K562 (cell line): ENCODE measurements around the gene PLAAT1. TPM values are rescaled to one million over a fixed set of nuclear protein-coding genes. Genes with fewer than 3 reads are reported as not detected.

Source experiments
- ATAC-seq: fragments of 200-7000 bp; cut with Tn5 transposase; 3 replicates; pipeline ENCODE4 v1.9.1; 2020; ENCODE audit warnings: moderate library complexity
- BruUV-seq: library from RNA; stranded (reverse); fragments of 400-500 nt; replicated peaks from 2 replicates; lab custom pipeline; 2021; lab: Mats Ljungman, UMichigan
- CTCF ChIA-PET: fragments of 300-600 bp; formaldehyde crosslinking; extraction: SDS; loops from one replicate; lab custom pipeline; 2021; ENCODE audit warnings: low intra/inter-chr PET ratio; lab: Yijun Ruan, JAX
- POLR2A ChIA-PET: fragments of 300-600, 350-650 bp; sonication (Branson Sonifier 250); formaldehyde crosslinking; extraction: SDS; loops from one replicate; lab custom pipeline; 2021; ENCODE audit warnings: antibody characterized with exemption, inconsistent platforms; lab: Yijun Ruan, JAX
- DNase-seq, 4 experiments: peaks; one replicate each; pipeline versions ENCODE4 v3.0.0 to v3.0.0-alpha.2; 2011 to 2018; ENCODE audit warnings: low spot score in 3 of 4, mixed read lengths in 3 of 4; ENCODE audit errors: extremely low read depth in 1 of 4
- FAIRE-seq: peaks from 2 replicates; lab custom pipeline; 2011; peaks lifted over from hg19 to GRCh38; lab: Jason Lieb, UNC
- H2AFZ ChIP-seq: 2 replicates; pipeline ENCODE4 v1.6.0; 2011; ENCODE audit warnings: low read depth, low read length, control low read depth, inconsistent platforms
- H3K27ac ChIP-seq: fragments of 200-600 bp; 3 replicates; pipeline ENCODE4 v1.8.0; 2011; ENCODE audit warnings: low read depth, mild to moderate bottlenecking, control low read depth, inconsistent platforms, low read length, moderate library complexity, mixed read lengths; ENCODE audit errors: extremely low read depth
- H3K27me3 ChIP-seq, 2 experiments: fragments of 300-600 bp in 1 of 2; 2 replicates in 1 of 2; 3 replicates in 1 of 2; pipeline versions ENCODE4 v1.6.0 to v1.8.0; 2011; ENCODE audit warnings: inconsistent platforms in 2 of 2, low read length in 2 of 2, mild to moderate bottlenecking in 1 of 2, mixed read lengths in 1 of 2, moderate library complexity in 1 of 2; ENCODE audit not compliant: control insufficient read depth in 2 of 2, insufficient read depth in 2 of 2
- H3K36me3 ChIP-seq: fragments of 300-600 bp; 3 replicates; pipeline ENCODE4 v1.8.0; 2011; ENCODE audit warnings: mild to moderate bottlenecking, low read length, inconsistent platforms; ENCODE audit not compliant: control insufficient read depth, insufficient read depth
- H3K4me1 ChIP-seq, 2 experiments: fragments of 200-600 bp in 1 of 2; replicated peaks in 1 of 2; 2 replicates in 1 of 2; 3 replicates in 1 of 2; pipeline versions ENCODE4 v1.5.1 to v1.8.0; 2011; ENCODE audit warnings: inconsistent platforms in 2 of 2, low read length in 2 of 2, mild to moderate bottlenecking in 1 of 2, mixed read lengths in 1 of 2, moderate library complexity in 1 of 2; ENCODE audit not compliant: control insufficient read depth in 2 of 2, insufficient read depth in 2 of 2
- H3K4me2 ChIP-seq: 2 replicates; pipeline ENCODE4 v1.6.1; 2011; ENCODE audit warnings: low read length, control low read depth, inconsistent platforms, mixed read lengths; ENCODE audit not compliant: insufficient read depth
- H3K4me3 ChIP-seq: fragments of 200-600 bp; sonication (generic), shearing (Covaris generic); 2 replicates; pipeline ENCODE4 v1.5.1; 2016; ENCODE audit warnings: control low read depth, inconsistent platforms
- H3K79me2 ChIP-seq: fragments of 200-600 bp; 3 replicates; pipeline ENCODE4 v1.8.0; 2011; ENCODE audit warnings: low read length, inconsistent platforms; ENCODE audit not compliant: control insufficient read depth, insufficient read depth
- H3K9ac ChIP-seq, 2 experiments: 2 replicates each; pipeline versions ENCODE4 v1.6.0 to v1.6.1; 2011; ENCODE audit warnings: low read depth in 2 of 2, low read length in 2 of 2, control low read depth in 1 of 2, inconsistent platforms in 1 of 2, mild to moderate bottlenecking in 1 of 2, mixed read lengths in 1 of 2; ENCODE audit not compliant: insufficient read depth in 1 of 2
- H3K9me1 ChIP-seq: one replicate; pipeline ENCODE4 v1.6.0; 2011; ENCODE audit warnings: inconsistent platforms, mild to moderate bottlenecking, low read length, moderate library complexity; ENCODE audit not compliant: control insufficient read depth, insufficient read depth
- H3K9me3 ChIP-seq: replicated peaks from 2 replicates; pipeline ENCODE4 v1.5.1; 2011; ENCODE audit warnings: low read depth, low read length, inconsistent platforms; ENCODE audit not compliant: control insufficient read depth, insufficient read depth
- H4K20me1 ChIP-seq: replicated peaks from 2 replicates; pipeline ENCODE4 v1.6.1; 2011; ENCODE audit warnings: low read length, inconsistent platforms, mixed read lengths; ENCODE audit not compliant: control insufficient read depth, insufficient read depth
- ASH1L ChIP-seq: fragments of 450-650 bp; IDR thresholded peaks from 2 replicates; pipeline ENCODE4 v1.6.1; 2018; ENCODE audit warnings: borderline replicate concordance, mild to moderate bottlenecking, low read depth; ENCODE audit not compliant: partially characterized antibody
- CBX2 ChIP-seq: fragments of 200-600 bp; sonication (generic); IDR thresholded peaks from one replicate; pipeline ENCODE4 v1.6.1; 2012; ENCODE audit warnings: mild to moderate bottlenecking, low read length, inconsistent platforms; ENCODE audit not compliant: insufficient read depth, poor library complexity, severe bottlenecking
- NR2C2 ChIP-seq, 2 experiments: fragments of 200-800 bp in 1 of 2; sonication (Bioruptor generic) in 1 of 2; sonication (generic) in 1 of 2; formaldehyde crosslinking in 1 of 2; IDR thresholded peaks; 2 replicates each; pipeline versions ENCODE4 v1.6.1 to v1.8.0; 2016 to 2022; ENCODE audit warnings: mild to moderate bottlenecking in 1 of 2, missing compliant biosample characterization in 1 of 2, missing genetic modification characterization in 1 of 2, missing genetic modification reagents in 1 of 2
- RBM25 ChIP-seq: fragments of 200-400 bp; formaldehyde crosslinking; IDR thresholded peaks from 2 replicates; pipeline ENCODE4 v1.6.1; 2018; ENCODE audit warnings: low read length, low read depth, moderate library complexity; ENCODE audit not compliant: severe bottlenecking
- RNF2 ChIP-seq: sonication (generic); IDR thresholded peaks from 2 replicates; pipeline ENCODE4 v1.6.1; 2016
- SIN3A ChIP-seq, 2 experiments: fragments of 150-350 bp in 1 of 2; IDR thresholded peaks; 2 replicates each; pipeline ENCODE4 v1.6.1; 2011 to 2016; ENCODE audit warnings: borderline replicate concordance in 2 of 2, low read depth in 2 of 2, low read length in 2 of 2, mild to moderate bottlenecking in 2 of 2, moderate library complexity in 2 of 2; ENCODE audit not compliant: control insufficient read depth in 1 of 2
- SMARCC2 ChIP-seq: fragments of 450-650 bp; IDR thresholded peaks from 2 replicates; pipeline ENCODE4 v1.6.1; 2017; ENCODE audit warnings: antibody characterized with exemption, moderate library complexity, mild to moderate bottlenecking, low read depth
- ZBTB5 ChIP-seq: fragments of 450-650 bp; IDR thresholded peaks from 2 replicates; pipeline ENCODE4 v1.6.1; 2017; ENCODE audit warnings: antibody characterized with exemption
- WGBS: fragments of 100-300 bp; shearing (Covaris generic); methylation state at CpG from one replicate; pipeline ENCODE4 v1.1.6; 2016; ENCODE audit warnings: low coverage, mixed read lengths; ENCODE audit not compliant: insufficient coverage; ENCODE audit errors: missing lambda C conversion rate; 5-methylcytosine and 5-hydroxymethylcytosine counted together
- in situ Hi-C: fragments of 300-500 bp; cut with MboI; formaldehyde crosslinking; loops from 4 replicates; pipeline ENCODE4 v1.15.0; 2018; ENCODE audit warnings: inconsistent platforms, mixed read lengths
- intact Hi-C: fragments of 100-400 bp; cut with micrococcal nuclease; formaldehyde crosslinking; loops from 2 replicates; pipeline ENCODE4 v1.14.2; 2022
- polyA plus RNA-seq, 8 experiments: library from polyadenylated mRNA; depleted of rRNA in 4 of 8; stranded (reverse) in 5 of 8; unstranded in 3 of 8; fragments of >200 nt; fragmentation: Nextera tagmentation in 2 of 8; fragmentation: Illumina TruSeq in 1 of 8; extraction: Ambion mirVana in 2 of 8; extraction: Trizol in 1 of 8; gene quantifications; 2 replicates each; pipeline versions ENCODE4 v1.2.1 to v1.2.3, GENCODE V29; 2011 to 2014; ENCODE audit warnings: inconsistent platforms in 1 of 8, missing spikeins in 1 of 8
- total RNA-seq, 7 experiments: library from RNA; depleted of rRNA in 6 of 7; stranded (reverse); fragments of >200 nt in 6 of 7; fragmentation: Illumina TruSeq in 2 of 7; extraction: Trizol in 2 of 7; gene quantifications; 2 replicates each; pipeline versions ENCODE4 v1.2.1 to v1.2.3, GENCODE V29; 2011 to 2021; ENCODE audit warnings: low replicate concordance in 1 of 7

PLAAT1 gene
- total and polyA plus RNA-seq, 9 of the 15 experiments (the other 6 are each of a cell fraction or from before 2014, with no cell fraction given) = 0.34 to 3.1 (median 1.5) TPM

- TF ChIP-seq SMARCC2 = no peak
- no peak for TF ChIP-seq CBX2
- TF ChIP-seq ASH1L = no peak
- TF ChIP-seq ZBTB5 = no peak
- TF ChIP-seq SIN3A (IDR thresholded peaks at IDR 0.05; ENCODE audit: borderline replicate concordance in 2 of 2, control insufficient read depth in 1 of 2, low read depth in 2 of 2, low read length in 2 of 2) = no peak
- TF ChIP-seq RNF2 = no peak
Measured at GRCh38 chr3:193241716-193242115, 694 bp downstream of the PLAAT1 start (continued).

- CTCF ChIA-PET = no interaction called here
- no peak for DNase-seq
- BruUV-seq = no TSS peak
- TF ChIP-seq NR2C2 (CRISPR knock-in tag; IDR thresholded peaks at IDR 0.05) (no peak), NR2C2 (tag; IDR thresholded peaks at IDR 0.05) (no peak), RBM25 (peak; percentile 86)
- TF ChIP-seq, all 486 proteins: peak for 1
- no peaks in the 10 kb centered on the region for H4K20me1 ChIP-seq
- H3K9me1 ChIP-seq = no peaks in the 10 kb centered on the region
- intact Hi-C loops = no loop called here
- no peaks in the 10 kb centered on the region for H3K9me3 ChIP-seq
- no peak overlapping the region for H3K4me3 ChIP-seq
- no peak overlapping the region for H3K27ac ChIP-seq
- ATAC-seq (no peak), FAIRE-seq (no peak)
- no peak overlapping the region for H3K4me2 ChIP-seq
- peaks cover 0 to 10% of the 10 kb centered on the region in 2 experiments; a peak in 1 of 5 replicates for H3K4me1 ChIP-seq
- H3K27me3 ChIP-seq = no peaks in the 10 kb centered on the region; a peak in 2 of 5 replicates
- no peaks in the 10 kb centered on the region for H3K79me2 ChIP-seq
- no peaks in the 10 kb centered on the region for H3K36me3 ChIP-seq
- POLR2A ChIA-PET = no interaction called here
- 3% methylated on average over 3 of the region's 3 CpGs for WGBS
- in situ Hi-C loops = no loop called here
- H3K9ac ChIP-seq = no peak overlapping the region
- H2AFZ ChIP-seq = no peak overlapping the region
Measured at GRCh38 chr3:193243571-193243970, 2.5 kb downstream of the PLAAT1 start.
